HG02938 (cell line): Measurements from ENCODE around the gene TRPC4AP.
"Not testable (repeated sequence)": the region's sequence is repeated elsewhere in the genome, so short reads cannot be mapped to it uniquely, and the experiment has no call there.

Source experiments
- ATAC-seq: cut with Tn5 transposase; IDR thresholded peaks from one replicate; pipeline ENCODE4 v1.9.1; 2021; ENCODE audit warnings: mild to moderate bottlenecking, moderate library complexity; ENCODE audit not compliant: unreplicated experiment

TRPC4AP gene

GRCh38 chr20:35106827-35107380, 14.3 kb upstream of the TRPC4AP start:
- ATAC-seq, result no peak

GRCh38 chr20:35104685-35105295, 12.2 kb upstream of the TRPC4AP start:
- no peak for ATAC-seq

- ATAC-seq, result no peak
Observed at GRCh38 chr20:35101620-35102019, 9.0 kb upstream of the TRPC4AP start.

GRCh38 chr20:35093267-35093884, 769 bp upstream of the TRPC4AP start:
- ATAC-seq, result no peak

- ATAC-seq, result peak; percentile 9
Observed at GRCh38 chr20:35091816-35092523, 637 bp downstream of the TRPC4AP start.

- no peak for ATAC-seq
Observed at GRCh38 chr20:35088231-35089145, 4.1 kb downstream of the TRPC4AP start.

GRCh38 chr20:35087791-35088190, 4.8 kb downstream of the TRPC4AP start:
- ATAC-seq, result no peak

- ATAC-seq, result no peak
Observed at GRCh38 chr20:35087355-35087754, 5.3 kb downstream of the TRPC4AP start.

GRCh38 chr20:35085477-35086225, 7.0 kb downstream of the TRPC4AP start:
- ATAC-seq, result no peak

- no peak for ATAC-seq
Observed at GRCh38 chr20:35084998-35085397, 7.6 kb downstream of the TRPC4AP start.

GRCh38 chr20:35080348-35080642, 12.3 kb downstream of the TRPC4AP start:
- ATAC-seq, result not testable (repeated sequence)

- no peak for ATAC-seq
Observed at GRCh38 chr20:35079472-35080347, 12.9 kb downstream of the TRPC4AP start.

GRCh38 chr20:35077872-35078271, 14.7 kb downstream of the TRPC4AP start:
- no peak for ATAC-seq

- ATAC-seq, result no peak
Observed at GRCh38 chr20:35077341-35077740, 15.3 kb downstream of the TRPC4AP start.

GRCh38 chr20:35071436-35072153, 21.0 kb downstream of the TRPC4AP start:
- ATAC-seq, result not testable (repeated sequence)

GRCh38 chr20:35066194-35066593, 26.4 kb downstream of the TRPC4AP start:
- ATAC-seq, result no peak

- ATAC-seq, result no peak
Observed at GRCh38 chr20:35065181-35065580, 27.4 kb downstream of the TRPC4AP start.

- ATAC-seq, result no peak
Observed at GRCh38 chr20:35063168-35063567, 29.4 kb downstream of the TRPC4AP start.

- no peak for ATAC-seq
Observed at GRCh38 chr20:35062478-35062877, 30.1 kb downstream of the TRPC4AP start.
